ENCODE data around the gene EPHA4.

EPHA4 gene

GRCh38 chr2:221573430-221574230 lies 1.5 kb upstream of the EPHA4 start:
- in situ Hi-C loops (cut with HindIII; ENCODE audit: low pct_ligation_motif_present, low pct_unique_long_range_greater_than_20kb, low sequenced_read_pairs): no loop called here
- peak; percentile 86 for DNase-seq

- DNase-seq: peak; percentile 54
Observed at GRCh38 chr2:221572821-221573429, 821 bp upstream of the EPHA4 start.

DNA sequence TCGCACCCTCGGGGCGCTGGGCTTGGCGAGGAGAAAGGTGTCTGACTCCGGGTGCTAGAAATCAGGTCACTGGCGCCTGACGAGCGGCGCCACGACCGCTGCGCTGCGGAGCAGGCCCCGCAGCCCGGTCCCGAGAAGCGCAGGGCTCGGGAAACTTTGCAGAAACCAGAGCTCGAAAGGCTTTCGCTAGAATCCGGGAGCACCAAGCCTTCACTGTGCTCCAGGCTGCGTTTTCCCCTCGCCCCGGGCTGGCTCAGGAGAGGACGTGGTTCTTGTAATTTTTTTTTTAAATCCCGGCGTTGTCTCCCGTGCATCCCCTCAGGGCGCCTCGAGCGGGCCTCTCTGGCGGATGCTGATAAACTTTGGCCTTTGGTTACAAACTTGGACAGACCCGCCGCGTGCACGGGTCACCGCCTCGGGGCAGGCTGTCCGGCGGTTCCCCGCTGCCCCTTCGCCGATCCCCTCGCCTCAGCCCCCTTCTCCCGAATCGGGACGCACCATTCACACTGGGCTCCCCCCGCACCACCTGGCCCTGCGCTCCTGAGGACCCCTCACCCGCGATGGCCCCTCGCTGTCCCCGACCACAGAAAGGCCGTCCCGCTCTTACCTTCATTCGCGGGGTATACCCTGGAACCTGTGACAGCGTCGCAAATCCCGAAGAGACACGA lies 419 bp downstream of the EPHA4 start:
- in situ Hi-C loops (cut with HindIII; ENCODE audit: low pct_ligation_motif_present, low pct_unique_long_range_greater_than_20kb, low sequenced_read_pairs): no loop called here
- peak; percentile 49 for DNase-seq

More at GRCh38 chr2:221572821-221573429, 821 bp upstream of the EPHA4 start:
- in situ Hi-C loops (cut with HindIII; ENCODE audit: low pct_ligation_motif_present, low pct_unique_long_range_greater_than_20kb, low sequenced_read_pairs): no loop called here

GRCh38 chr2:221571025-221571550 lies 1.0 kb downstream of the EPHA4 start:
- in situ Hi-C loops (cut with HindIII; ENCODE audit: low pct_ligation_motif_present, low pct_unique_long_range_greater_than_20kb, low sequenced_read_pairs): no loop called here

DNA sequence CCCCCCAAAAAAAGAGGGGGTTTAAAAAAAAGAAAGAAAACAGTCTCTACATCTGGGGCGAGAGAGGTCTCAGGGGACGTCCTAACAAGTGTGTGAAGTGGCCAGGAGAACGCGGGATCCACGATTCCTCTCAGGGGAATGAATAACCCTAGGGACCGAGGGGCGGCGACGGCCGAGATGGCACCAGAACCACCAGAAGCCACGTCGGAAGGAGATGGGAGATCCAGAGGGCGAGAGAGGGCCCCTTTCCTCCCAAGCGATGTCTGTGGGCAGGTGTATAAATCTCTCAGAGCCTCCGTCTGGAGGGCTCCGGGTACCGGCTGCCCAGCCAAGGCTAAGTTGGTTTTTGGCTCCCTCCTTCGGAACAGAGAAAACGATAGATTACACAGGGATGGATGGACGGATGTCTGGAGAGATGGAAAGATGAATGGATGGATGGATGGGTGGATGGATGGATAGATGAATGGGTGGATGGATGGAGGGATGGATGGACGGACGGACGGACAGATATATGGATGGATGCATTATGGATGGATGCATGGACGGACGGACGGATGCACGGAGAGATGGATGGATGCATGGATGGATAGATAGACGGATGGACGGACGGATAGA lies 1.7 kb downstream of the EPHA4 start:
- in situ Hi-C loops (cut with HindIII; ENCODE audit: low pct_ligation_motif_present, low pct_unique_long_range_greater_than_20kb, low sequenced_read_pairs): no loop called here

More at GRCh38 chr2:221571025-221571550, 1.0 kb downstream of the EPHA4 start:
- DNase-seq: no peak

DNA sequence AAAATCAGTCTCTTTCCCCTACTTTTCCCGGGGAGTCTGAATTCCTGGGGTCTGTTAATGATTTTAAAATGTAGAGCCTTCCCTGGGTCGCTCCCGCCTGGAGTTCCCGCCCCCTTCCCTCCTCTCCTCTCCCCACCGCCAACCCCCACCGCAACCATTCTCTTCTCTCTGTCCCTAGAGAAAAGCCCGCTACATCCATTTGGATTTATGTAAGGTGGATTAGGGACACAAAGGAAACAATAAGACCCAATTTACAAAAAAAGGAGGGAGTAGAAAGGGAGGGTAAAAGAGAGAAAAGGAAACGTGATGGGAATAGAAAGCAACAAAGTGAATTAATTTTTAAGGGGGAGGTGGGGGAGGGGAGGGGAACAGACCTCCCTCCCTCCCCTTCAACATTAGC lies 2.2 kb downstream of the EPHA4 start:
- no peak for DNase-seq
- in situ Hi-C loops (cut with HindIII; ENCODE audit: low pct_ligation_motif_present, low pct_unique_long_range_greater_than_20kb, low sequenced_read_pairs): no loop called here

More for the DNA sequence above, 1.7 kb downstream of the EPHA4 start:
- peak; percentile 48 for DNase-seq

DNA sequence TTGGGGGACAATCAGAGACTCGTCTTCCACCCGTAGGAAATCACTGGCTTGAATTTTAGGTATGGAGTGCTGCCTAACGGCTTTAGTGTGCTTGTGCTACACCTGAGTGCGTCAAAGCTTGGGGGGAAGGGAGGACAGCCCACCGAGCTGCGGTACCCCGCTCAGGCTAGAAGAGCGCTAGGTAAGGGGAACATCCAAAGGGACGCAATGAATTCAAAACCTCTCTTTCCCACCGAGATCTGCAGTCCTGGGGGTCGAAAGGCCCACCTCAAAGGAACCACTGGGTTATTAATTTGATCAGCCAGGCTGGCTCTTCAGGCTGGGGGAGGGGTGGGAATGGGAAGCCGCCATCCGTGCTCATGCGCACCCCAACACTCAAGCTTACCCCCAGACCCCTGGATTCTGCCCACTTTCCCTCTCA lies 2.7 kb downstream of the EPHA4 start:
- in situ Hi-C loops (cut with HindIII; ENCODE audit: low pct_ligation_motif_present, low pct_unique_long_range_greater_than_20kb, low sequenced_read_pairs): no loop called here
- no peak for DNase-seq

DNA sequence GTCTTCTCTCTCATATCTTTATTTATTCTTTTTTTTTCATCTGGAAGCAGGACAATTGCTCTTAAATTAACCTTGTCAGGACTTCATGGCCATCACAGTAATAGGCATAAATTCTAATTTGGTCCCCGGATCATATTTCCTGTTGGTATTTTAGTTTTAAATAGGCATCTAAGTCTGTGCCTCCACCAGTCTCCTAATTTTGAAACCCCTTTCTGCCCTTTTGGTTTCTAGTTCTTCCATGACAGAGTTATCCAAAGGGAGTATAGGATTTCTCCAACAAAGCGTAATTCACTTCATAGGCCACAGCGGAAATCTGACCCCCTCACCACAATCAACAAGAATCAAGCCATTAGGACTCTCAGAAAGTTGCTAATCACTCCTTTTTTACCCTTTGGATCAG lies 3.8 kb downstream of the EPHA4 start:
- in situ Hi-C loops (cut with HindIII; ENCODE audit: low pct_ligation_motif_present, low pct_unique_long_range_greater_than_20kb, low sequenced_read_pairs): no loop called here
- no peak for DNase-seq

GRCh38 chr2:221567809-221568208 lies 4.3 kb downstream of the EPHA4 start:
- no peak for DNase-seq
- in situ Hi-C loops (cut with HindIII; ENCODE audit: low pct_ligation_motif_present, low pct_unique_long_range_greater_than_20kb, low sequenced_read_pairs): no loop called here

- in situ Hi-C loops (cut with HindIII; ENCODE audit: low pct_ligation_motif_present, low pct_unique_long_range_greater_than_20kb, low sequenced_read_pairs): no loop called here
- no peak for DNase-seq
Observed at GRCh38 chr2:221567231-221567760, 4.8 kb downstream of the EPHA4 start.

DNA sequence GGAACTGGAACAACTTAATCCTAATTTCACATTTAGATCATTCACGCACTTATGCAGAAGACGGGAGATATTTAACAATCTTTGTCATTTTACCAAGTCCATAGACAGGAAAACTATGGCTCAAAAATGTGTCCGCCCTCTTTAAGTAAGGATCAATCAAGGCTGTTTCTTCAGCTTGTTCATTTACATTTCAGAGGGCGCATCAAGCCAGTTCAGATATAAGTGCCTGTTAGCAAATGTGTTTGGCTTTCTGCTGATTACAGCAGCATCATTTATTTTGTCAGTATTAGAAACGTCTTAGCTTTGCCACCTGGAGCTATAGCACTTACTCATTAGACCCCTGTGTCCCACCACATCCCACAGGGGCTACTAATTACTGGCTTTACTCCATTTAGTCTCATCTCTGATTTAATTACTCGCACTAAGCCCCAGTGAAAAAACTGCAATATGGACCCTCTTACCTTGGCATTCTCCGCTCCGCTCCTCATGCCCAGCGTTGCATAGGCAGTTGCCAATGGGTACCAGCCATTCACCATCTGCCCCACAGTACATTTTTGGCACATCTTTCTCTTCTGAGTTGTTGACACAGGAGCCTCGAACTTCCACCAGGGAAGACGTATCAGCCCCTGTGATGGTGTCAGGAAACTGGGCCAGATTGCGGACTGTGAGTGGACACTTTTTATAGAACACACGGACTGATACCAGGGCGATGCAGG lies 8.7 kb downstream of the EPHA4 start:
- in situ Hi-C loops (cut with HindIII; ENCODE audit: low pct_ligation_motif_present, low pct_unique_long_range_greater_than_20kb, low sequenced_read_pairs): no loop called here
- no peak for DNase-seq

DNA sequence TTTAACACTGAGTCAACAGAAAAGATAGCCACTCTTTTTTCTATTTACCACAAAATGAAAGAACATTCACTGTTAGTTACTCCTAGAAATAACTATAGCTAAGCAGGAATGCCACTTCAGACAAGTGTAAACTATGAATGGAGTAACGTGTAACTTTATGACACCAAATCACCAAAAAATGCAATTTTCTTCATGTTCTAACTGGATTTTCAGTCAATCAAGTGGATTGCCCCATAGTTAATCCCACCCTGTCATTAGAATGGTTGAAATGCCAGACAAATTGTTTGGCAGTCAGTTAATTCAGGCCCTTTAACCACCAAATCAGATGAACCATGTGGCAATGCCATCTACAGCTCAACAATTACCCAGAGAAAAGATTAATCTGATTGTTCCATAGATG lies 9.9 kb downstream of the EPHA4 start:
- in situ Hi-C loops (cut with HindIII; ENCODE audit: low pct_ligation_motif_present, low pct_unique_long_range_greater_than_20kb, low sequenced_read_pairs): no loop called here
- no peak for DNase-seq

DNA sequence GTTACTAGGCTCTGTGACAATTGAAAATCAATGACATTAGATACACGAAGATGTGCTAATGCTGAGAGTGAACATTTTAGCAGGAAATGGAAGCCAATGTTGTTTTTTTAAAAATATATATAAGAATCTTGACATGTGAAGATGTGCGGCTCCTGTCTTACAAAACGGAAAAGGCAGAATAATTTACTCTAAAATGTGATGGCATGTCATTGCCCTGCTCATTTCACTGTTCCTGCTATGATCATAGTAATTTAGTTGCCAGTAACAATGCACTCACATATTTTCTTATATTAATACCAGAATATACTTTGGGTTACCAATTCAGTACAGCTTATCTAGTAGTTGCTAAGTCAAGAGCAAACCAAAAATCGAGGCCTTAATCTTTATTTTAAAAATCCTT lies 10.3 kb downstream of the EPHA4 start:
- no peak for DNase-seq
- in situ Hi-C loops (cut with HindIII; ENCODE audit: low pct_ligation_motif_present, low pct_unique_long_range_greater_than_20kb, low sequenced_read_pairs): no loop called here

DNA sequence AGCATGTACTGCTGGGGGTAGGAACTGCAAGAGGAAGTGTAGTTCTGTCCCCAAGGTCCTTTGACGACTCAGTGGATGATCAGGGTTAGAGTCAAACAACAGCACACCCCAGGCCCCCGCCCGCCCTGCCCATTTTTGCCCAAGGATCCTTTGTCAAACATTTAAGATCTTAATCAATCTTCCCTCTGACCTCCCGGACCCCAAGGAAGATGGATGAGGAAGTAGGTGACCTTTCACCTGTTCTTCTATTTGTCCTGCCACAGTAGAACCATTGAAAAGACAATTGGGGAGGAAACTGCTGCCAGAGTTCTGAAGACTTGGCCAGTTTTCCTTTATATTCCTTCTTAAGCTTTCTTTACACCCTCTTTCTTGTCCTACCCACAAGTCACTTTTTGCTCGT lies 12.1 kb downstream of the EPHA4 start:
- in situ Hi-C loops (cut with HindIII; ENCODE audit: low pct_ligation_motif_present, low pct_unique_long_range_greater_than_20kb, low sequenced_read_pairs): no loop called here
- DNase-seq: no peak

DNA sequence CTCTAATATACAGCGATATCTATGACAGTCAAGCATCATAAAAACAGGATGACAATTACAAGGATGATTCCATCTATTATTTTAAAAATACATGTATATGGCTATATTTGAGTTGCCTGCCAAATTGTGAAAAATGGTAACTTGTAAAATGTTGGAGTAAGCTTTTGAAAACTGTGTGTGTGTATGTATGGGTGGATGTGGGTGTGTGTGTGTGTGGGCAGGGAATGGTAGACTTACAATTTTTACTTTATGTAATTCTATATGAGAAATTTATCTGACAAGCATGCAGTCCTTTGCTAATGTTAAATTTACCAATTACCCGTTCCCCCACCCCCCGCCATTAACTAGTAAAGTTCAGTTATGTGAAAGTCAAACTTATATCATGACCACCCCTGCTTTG lies 14.0 kb downstream of the EPHA4 start:
- no peak for DNase-seq
- in situ Hi-C loops (cut with HindIII; ENCODE audit: low pct_ligation_motif_present, low pct_unique_long_range_greater_than_20kb, low sequenced_read_pairs): no loop called here

DNA sequence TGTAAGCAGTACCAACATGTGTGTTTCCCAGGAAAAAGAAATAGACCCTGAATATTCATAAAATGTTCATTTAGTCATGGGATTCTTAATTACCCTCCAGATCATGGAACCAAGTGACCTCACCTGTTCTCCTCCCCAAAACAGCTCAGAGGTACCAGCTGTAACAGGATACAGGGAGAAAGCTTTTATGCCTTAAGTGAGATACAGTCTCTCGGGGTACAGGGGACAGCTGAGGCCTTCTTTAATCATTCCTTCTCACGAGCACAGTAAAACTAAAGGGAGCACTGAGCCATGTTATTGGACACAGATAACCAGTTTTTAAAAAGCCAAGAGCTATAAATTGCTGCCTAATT lies 16.6 kb downstream of the EPHA4 start:
- in situ Hi-C loops (cut with HindIII; ENCODE audit: low pct_ligation_motif_present, low pct_unique_long_range_greater_than_20kb, low sequenced_read_pairs): no loop called here
- DNase-seq: no peak

- DNase-seq: no peak
- in situ Hi-C loops (cut with HindIII; ENCODE audit: low pct_ligation_motif_present, low pct_unique_long_range_greater_than_20kb, low sequenced_read_pairs): no loop called here
Observed at GRCh38 chr2:221554769-221555493, 17.2 kb downstream of the EPHA4 start.

DNA sequence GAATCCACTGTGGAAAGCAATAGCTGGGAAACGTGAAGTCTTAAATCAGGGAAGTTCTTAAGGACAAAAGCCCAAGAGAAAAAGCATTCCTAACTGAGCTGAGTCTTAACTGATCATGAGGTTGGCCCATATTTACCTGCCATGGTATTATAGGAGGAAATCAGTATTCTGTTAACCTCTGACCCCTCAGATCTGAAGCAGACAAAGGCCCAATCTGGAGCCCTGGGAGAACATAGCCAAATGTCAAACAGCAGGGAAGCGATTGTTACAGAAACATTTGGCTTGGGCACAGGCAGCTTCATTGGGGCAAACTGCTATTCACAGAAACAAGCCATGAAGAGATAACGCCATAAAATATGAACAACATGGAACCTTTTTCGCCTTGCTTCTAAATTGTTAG lies 18.8 kb downstream of the EPHA4 start:
- no peak for DNase-seq
- in situ Hi-C loops (cut with HindIII; ENCODE audit: low pct_ligation_motif_present, low pct_unique_long_range_greater_than_20kb, low sequenced_read_pairs): no loop called here
